CD4-positive, alpha-beta T cell treated with Interleukin-1 beta for 1 hour (primary cell): ENCODE measurements around the gene EHMT1.

Experiments
- DNase-seq, 2 donors: peaks; one replicate each; pipeline ENCODE4 v3.0.0-alpha.2; 2020 to 2022

The EHMT1 gene

DNA sequence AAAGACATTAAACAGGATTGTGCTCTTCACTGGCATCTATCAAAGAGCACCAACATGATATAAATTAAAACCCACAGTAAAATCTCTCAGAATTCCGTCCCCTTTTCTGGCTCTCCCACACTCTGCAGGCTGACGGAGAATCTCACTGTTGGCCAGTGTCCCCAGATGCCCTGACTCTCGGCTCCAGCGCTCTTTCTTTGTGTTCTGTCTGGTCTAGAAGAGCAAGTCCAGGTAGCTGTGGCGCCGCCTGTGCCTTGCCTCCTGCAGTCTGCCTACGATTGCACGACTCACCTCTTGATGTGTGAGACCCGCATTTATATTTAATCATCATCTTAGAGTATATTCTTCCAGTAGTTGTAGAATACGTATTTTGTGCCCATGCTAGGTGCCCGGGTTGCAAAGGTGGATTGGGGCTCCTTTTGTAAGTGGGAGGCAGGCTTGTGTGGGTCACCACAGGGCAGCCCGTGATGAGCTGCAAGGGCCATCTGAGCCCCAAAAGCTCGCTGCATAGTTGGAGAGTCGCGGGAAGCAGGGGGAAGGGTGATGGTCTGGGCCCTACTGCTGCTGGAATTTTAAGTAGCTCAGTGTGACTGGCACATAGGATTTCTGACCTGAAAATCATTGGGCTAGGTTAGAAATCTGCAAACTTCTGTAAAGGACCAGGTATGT, 55.6 kb downstream of the EHMT1 start:
- no peak for DNase-seq

DNA sequence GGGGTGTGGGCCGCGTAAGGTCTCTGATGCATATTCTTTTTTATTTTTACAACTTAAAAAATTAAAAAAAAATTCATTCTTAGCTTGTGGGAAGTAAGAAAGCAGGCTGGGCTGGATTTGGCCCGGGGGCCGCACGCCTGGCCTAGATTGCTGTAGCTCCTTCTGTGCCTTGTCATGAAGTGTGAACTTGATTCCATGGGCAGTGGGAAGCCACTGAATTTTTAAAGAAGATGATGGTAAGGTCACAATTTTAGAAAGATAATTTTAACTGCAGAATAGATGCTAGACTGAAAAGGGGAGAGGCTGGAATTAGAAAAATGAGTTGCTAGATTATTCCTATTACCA, 56.1 kb downstream of the EHMT1 start:
- no peak for DNase-seq

DNA sequence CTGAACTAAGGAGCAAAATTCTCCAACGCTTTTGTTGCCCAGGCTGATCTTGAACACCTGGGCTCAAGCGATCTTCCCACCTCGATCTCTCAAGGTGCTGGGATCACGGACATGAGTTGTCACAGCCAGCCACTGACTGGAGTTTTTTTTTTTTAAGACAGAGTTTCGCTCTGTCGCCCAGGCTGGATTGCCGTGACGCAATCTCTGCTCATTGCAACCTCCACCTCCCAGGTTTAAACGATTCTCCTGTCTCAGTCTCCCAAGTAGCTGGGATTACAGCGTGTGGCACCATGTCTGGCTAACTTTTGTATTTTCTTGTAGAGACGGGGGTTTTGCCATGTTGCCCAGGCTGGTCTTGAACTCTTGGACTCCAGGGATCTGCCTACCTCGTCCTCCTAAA, 58.2 kb downstream of the EHMT1 start:
- no peak for DNase-seq

DNA sequence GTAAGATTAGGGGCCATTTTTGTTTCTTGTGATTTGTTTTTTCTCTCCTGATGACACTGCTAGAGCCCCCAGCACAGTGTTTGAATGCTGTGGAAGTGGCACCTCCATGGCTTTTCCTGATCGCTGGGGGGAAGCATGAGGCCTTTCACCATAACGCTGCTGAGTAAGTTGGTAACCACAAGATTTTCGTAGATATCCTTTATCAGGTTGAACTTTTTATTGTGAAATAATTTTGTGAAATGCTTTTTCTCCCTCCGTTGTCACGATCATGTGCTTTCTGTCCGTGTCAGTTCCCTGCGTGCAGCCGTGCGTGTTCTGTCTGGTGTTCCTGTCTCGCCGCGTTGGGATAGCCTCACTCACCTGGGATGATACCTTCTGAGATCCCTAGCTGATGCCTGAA, 59.4 kb downstream of the EHMT1 start:
- DNase-seq: no peak

DNA sequence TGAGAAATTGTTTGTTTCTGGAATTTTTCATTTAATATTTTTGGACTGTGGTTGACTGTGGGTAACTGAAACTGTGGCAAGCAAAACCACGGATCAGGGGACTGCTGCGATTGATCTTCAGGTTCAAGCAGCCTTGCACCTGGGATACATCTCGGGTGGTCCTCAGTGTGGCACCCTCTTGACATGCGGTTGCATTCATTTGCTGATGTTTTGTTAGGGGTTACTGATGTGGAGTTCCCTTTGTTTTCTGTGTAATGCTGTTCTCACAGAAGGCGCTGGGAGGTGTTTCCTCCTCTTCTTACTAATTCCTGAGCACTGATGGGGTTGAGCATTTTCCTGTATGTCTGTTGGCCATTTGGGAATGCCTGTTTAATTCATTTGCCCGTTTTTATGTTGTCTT, 60.4 kb downstream of the EHMT1 start:
- DNase-seq: peak in 1 of 2 donors; percentile 13

DNA sequence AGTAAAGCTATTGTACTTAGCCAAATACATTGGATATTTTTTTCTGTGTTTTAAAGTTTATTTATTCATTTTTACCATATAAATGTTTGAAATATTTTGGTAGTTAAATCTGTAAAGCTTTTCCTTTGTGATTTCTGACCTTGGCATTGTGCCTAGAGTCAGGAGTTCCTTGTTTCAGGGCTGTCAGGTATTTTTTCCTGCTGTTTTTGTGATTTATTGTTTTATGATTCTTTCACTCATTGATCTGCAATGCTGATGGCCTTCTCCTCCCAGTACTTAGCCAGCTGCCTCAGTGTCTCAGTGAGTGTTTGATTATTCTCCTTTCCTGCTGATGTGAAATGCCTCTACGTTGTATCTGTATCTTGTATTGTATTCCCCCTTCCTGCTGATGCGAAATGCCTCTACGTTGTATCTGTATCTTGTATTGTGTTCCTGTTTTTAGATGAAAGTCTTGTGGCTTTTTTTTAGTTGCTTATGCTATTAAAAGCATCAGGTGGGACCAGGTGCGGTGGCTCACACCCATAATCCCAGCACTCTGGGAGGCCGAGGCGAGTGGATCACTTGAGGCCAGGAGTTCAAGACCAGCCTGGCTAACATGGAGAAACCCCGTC, 61.0 kb downstream of the EHMT1 start:
- no peak for DNase-seq

DNA sequence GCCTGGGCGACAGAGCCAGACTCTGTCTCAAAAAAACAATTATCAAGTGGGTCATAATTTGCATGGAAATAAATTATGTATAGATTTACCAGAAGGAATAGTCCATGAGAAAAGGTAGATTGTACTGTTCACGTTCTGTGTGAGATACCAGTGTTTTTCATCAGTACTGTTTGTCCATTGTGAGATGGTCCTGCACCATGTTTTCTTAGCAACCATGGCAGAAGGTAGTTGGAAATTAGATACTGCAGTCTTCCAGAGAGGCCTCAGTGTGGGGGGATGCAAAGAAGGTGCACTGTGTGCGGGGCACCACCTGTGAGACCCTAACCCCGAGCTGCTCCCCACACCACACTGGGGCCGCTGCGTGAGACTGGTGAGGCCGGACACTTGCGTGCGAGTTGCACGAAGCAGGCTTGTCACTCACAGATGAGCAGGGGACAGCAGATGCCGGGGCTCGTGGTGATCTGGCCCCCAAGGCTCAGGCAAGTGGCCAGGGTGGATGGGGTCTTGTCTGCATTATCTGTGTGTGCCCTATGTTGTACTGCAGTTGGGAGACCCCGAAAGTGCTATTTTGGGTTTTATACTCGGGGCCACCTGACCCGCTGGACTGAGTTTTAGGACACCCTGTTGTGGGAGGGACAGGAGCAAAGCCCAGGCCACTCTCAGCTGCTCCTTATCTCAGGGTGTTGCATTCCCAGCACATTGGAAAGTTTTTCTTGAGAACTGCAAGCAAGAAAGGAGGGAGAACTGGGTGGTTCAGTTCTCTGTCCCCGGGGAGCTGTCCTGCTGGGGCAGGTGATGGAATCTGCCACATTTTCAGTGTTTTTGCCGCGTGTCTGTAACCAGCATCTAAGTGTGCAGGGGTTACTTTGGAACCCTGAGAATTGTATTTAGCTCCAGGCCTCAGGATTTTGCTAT, 61.9 kb downstream of the EHMT1 start:
- DNase-seq: no peak

DNA sequence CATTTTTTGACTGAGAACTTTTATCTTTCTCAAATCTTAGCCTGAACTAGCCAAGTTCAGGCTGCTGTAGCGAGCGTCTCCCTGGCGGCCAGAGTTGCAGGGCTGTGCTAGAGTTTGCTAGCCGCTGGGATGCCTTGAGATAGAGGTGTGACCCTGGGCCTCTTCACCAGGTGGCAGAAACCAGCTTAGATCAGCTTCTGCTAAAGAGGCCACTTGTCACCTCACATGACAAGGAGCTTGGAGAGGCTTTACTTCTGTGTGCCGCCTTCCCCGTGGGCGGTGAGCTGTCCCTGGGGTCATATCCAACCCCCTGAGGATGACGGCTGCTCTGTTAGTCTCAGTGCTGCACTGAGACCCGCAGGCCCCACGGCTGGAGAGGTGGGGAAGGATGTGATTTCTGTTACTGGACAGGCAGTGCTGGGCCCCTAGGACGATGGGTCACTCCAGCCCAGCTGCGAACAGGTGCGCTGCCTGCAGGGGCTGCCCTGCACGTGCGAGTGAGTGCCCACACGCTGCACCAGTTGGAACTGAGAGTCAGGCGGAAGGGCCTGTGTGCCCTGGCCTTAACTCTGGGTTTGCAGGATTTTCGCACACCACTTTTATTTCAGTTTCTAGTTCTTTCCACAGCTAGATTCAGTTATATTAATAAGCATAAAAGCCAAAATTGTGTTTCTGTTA, 63.8 kb downstream of the EHMT1 start:
- no peak for DNase-seq

DNA sequence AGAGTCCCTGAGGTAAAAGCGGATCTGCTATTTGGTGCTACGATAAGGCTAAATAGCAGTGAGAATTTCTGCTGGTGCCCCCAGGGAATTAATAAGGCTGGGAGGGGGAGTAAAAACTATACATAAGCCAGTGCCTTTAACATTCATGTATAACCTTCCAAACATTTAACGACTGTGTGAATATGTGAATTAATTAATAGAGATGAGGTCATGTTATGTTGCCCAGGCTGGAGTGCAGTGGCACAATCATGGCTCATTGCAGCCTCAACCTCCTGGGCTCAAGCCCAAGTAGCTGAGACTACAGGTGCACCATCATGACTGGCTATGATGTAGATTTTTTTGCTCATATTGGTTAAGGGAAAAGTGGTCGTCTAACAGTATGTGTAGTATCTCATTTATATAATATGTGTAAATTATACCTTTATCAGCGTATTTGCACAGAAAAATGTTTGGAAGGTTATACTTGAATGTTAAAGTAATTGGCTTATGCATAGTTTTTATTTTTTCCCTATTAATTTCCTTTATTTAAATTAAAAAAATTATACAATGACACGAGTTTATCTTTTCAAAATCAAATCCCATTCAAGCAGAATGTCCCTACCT, 64.6 kb downstream of the EHMT1 start:
- DNase-seq: no peak

DNA sequence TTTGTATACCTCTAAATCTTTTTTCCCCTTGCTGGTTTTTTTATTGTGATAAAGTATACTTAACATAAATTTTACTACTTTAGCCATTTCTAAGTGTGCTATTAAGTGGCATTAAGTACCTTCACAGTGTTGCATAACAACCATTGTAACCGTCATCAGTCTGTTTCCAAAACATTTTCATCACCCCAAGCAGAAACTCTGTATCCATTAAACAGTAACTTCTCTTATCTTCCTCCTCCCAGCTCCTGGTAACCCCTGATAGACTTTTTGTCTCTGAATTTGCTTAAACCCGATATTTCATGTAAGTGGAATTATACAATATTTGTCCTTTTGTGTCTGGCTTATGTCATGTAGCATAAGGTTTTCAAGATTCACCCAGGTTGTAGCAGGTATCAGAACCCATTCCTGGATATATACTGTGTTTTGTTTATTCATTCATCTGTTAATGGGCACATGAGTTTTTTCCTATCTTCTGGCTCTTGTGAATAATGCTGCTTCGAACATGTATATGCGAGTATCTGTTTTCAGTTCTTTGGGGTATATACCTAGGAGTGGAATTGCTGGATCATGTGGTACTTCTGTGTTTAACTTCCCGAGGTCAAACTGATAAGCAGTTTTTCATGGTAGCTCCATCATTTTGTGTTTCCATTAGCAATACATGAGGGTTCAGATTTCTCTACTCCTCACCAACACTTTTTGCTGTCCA, 66.4 kb downstream of the EHMT1 start:
- no peak for DNase-seq

DNA sequence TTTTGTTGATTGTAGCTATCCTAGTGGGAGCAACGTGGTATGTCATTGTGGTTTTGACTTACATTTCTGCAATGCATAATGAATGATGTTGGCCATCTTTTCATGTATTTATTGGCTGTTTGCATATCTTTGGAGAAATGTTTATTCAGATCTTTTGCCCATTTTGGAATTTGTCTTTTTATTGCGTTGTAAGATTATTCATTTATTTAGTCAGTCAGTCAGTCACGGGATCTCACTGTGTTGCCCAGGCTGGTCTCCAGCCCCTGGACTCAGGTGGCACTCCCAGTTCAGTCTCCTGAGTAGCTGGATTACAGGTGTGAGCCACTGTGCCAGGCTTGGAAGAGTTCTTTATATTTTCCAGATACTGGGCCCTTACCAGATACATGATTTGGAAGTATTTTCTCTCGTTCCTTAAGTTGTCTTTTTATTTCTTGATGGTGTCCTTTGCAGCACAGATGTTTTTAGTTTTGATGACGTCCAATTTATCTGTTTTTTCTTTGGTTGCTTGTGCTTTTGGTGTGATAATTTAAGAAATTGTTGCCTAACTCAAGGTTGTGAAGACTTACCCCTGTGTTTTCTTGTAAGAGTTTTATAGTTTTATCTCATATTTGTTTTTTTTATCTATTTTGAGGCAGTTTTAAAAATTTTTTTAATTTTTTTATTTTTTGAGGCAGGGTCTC, 67.1 kb downstream of the EHMT1 start:
- no peak for DNase-seq

DNA sequence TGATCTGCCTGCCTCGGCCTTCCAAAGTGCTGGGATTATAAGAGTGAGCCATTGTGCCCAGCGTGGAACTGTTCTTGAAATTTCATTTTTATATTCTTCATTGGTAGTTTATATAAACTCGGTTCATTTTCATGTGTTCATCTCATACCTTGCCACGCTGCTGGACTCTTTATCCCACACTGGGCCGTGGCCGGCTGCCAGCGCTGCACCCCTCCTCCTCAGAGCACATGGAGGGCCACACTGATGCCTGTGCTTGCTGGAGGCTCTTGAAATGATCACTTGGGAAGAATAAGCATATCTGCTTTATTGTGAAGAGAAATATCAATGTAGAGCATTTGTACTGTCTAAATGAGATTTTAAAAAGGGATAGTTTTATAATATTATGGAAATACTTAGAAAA, 69.5 kb downstream of the EHMT1 start:
- DNase-seq: no peak

DNA sequence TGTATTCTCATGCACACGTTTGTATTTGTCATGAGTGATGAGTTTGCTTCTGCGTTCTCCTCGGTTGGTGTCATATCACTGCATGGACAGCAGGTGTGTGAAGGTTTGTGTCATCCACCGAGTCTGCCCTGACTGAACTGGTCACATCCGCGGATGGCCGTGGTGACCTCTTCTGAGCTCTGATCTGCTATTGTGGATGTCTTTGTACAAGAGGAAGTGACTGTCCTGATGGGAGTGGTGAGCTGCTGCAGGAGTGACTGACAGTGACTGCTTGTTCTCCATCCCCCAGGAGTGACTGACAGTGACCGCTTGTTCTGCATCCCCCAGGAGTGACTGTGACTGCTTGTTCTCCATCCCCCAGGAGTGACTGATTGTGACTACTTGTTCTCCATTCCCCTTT, 69.9 kb downstream of the EHMT1 start:
- peak in 1 of 2 donors; percentile 42 for DNase-seq

DNA sequence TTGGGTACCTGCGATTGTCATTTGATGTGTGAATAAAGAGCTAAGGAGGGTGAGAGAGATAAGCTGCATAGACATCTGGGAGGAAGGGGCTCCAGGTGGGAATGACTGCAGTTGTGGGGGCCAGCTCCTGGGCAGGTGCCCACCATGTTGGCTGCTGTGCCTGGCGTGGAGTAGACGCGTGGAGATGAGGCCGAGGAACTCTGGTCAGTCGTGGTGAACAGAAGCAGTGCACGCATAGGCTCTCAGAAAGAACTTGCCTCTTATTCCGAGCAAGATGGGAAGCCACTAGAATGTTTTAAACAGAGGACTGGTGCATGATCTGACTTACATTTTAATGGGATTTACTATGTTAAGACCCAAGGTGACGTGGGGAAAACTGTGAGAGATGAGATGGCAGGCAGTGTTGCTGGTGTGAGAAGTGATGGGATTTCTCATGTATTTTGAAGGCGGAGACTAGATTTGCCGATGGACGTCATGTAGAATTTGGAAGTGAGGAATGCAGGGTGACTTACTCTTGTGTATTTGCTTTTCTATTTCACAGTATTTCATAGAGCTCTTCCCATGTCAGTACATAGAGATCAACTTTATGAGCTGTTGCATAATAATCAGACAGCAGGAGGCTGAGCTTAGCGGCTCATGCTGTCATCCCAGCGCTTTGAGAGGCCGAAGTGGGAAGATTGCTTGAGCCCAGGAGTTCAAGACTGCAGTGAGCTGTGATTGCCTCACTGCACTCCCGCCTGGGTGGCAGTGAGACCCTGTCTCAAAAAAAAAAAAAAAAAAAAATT, 71.1 kb downstream of the EHMT1 start:
- no peak for DNase-seq

DNA sequence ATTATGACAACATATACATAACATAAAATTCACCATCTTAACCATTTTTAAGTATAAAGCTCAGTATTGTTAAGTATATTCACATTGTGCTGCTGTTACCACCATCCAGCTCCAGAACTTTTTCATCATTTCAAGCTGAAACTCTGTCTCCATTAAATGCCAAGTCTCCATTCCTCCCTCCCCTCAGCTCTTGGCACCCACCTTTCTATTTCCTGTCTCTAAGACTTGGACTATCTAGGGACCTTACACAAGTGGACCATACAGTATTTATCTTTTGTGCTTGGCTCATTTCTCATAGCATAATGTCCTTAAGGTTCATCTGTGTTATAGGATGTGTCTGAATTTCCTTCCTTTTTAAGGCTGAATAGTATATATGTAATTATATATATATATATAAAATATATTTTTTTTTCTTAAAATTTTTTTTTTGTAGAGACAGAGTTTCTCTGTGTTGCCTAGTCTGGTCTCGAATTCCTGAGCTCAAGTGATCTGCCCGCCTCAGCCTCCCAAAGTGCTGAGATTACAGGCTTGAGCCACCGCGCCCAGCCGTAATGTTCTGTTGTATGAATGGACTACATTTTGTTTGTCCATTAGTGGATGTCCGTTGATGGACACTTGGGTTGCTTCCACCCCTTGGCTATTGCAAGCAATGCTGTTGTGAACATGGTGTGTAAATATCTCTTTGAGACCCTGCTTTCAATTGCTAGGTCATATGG, 72.3 kb downstream of the EHMT1 start:
- DNase-seq: no peak

DNA sequence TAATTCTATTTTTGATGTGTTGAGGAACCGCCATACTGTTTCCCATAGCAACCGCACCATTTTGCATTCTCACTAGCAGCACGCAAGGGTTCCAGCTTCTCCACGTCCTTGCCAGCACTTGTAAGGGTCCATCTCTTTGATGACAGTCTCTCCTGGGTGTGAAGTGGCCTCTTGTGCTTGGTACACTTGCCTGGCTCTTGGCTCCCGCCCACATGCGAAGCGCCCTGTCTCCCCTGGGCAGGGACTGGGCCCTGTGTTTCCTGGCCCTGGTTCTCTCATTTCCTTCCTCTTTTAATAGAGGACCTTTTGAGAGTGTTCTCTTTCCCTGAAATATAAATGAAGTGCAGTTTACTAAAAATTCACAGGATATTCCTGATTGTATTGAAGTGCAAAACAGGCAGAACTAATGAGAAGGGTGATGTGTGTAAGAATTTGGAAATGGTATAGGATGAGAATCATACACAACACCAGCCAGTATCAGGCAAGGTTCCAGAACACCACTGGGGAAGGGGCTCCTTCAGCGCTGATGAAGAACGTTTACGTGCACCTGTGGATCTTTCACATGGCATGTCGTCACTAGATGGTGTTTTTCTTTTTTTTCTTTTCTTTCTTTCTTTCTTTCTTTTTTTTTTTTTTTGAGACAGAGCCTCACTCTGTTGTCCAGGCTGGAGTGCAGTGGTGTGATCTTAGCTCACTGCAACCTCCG, 73.0 kb downstream of the EHMT1 start:
- DNase-seq: peak in 1 of 2 donors; percentile 49

DNA sequence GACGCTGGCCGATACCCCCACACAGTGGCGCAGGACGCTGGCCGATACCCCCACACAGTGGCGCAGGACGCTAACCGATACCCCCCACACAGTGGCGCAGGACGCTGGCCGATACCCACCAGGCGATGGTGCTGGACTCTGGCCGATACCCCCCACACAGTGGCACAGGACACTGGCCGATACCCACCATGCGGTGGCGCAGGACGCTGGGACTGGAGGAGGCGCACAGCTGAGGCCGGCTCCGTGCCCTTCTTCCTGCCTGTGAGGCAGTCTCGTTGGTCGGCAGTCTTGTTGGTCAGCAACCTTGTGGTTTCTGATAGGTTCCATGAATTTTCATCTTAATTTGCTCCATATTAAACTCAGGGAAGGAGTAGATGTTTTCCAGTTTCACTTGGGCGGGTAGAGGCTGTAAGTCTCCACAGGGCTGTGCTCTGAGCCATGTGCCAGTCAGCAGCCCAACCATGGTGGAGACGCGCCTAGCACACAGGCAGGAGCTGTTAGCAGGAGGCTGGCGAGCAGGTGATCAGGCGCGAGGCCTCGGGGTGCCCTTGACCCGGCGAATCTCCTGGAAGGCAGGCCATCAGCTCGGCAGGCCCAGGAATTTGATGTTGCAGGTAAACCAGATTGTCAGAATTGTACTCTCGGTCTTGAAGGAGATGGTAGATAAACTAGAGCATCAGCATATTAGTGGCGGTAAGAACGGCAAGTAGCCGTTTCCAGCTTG, 75.6 kb downstream of the EHMT1 start:
- DNase-seq: no peak

DNA sequence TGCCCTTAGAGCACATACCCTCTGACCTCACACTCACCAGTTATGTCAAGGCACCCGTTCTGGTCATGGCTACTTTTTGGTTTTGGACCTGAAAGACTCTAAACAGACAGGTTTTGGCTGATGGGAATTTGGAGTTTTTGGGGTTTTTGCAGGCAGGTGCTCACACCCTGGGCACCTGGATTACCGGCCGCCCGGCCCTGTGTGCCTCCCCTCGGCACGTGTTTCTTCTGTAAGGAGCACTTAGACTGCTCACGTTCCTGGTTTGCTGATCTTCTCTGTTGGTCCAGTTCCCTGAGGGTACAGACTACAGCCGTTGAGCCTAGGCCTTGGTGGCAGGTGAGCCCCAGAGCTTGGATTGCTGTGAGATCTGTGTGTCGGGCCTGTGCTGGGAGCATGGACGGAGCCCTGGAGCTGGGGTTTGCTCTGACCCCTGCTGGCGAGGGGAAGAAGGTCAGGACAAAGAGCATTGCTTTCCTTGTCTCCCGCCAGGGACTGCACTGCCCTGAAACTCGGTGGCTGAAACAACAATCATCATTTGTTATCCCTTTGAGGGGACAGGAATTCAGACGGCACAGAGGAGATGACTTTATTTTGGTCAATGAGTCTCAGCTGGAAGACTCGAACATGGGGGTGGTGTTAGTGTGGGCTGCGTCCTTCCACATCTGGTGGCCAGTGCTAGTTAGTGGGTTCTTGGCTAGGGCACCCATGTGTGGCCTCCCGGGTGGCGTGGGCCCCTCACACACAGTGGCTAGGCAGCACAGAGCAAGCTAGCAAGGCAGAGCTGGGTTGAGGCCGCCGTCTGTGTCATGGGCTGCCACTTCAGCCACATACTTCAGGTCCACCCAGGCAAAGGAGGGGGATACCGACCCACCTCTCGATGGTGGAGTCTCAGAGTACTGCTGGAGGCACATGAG, 76.4 kb downstream of the EHMT1 start:
- peak; percentile 10 to 40 for DNase-seq
